ENCODE measurements around the gene ANKRD63.

DNA sequence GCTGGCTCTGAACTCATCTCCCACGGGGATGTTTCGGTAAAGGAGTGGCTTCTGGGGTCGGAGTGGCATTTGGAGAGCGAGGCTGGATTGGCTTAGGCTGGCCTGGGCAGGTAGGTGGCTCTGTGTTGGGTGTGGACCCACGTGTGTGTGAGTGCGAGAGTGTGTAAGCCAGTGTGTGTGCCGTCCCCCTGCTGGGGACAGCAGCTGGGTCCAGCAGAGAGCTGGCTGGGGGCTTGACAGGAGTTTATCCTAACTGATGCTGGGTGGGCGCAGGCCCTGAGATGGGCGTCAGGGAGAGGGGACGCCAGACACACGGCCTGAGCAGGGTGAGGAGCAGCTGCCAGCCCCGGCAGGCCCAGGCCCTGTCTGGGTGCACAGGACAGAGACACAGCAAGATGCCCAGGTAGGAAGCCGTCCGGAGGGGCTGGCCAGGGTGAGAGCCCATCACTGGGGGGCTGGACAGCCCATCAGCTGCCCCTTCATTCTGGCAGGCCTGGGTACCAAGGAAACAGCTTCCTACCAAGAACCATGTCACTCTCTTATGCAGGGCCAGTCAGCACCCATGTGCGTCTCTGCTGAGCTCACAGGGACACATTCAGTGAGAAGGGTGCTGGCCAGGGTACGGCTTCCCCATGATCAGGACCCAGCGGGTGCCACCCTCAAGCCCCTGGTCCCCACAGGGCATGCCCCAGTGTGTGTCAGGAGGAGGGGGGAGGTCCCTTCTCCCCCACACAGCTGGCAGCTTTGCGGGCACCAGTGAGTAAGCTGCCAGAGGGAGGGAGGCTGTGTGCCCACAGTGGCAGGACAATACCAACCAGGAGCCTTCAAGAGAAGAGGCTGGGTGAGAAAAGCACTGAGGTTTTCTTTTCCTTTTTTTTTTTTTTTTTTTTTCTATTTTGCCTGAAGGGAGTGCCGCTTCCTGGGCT lies 42.9 kb downstream of the ANKRD63 start:
- TF ChIP-seq, protein P1, sequence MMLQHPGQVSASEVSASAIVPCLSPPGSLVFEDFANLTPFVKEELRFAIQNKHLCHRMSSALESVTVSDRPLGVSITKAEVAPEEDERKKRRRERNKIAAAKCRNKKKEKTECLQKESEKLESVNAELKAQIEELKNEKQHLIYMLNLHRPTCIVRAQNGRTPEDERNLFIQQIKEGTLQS (IDR thresholded peaks at IDR 0.05): no peak
- TF ChIP-seq, protein P2, sequence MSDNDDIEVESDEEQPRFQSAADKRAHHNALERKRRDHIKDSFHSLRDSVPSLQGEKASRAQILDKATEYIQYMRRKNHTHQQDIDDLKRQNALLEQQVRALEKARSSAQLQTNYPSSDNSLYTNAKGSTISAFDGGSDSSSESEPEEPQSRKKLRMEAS (IDR thresholded peaks at IDR 0.05): no peak
- TF ChIP-seq, protein P3, sequence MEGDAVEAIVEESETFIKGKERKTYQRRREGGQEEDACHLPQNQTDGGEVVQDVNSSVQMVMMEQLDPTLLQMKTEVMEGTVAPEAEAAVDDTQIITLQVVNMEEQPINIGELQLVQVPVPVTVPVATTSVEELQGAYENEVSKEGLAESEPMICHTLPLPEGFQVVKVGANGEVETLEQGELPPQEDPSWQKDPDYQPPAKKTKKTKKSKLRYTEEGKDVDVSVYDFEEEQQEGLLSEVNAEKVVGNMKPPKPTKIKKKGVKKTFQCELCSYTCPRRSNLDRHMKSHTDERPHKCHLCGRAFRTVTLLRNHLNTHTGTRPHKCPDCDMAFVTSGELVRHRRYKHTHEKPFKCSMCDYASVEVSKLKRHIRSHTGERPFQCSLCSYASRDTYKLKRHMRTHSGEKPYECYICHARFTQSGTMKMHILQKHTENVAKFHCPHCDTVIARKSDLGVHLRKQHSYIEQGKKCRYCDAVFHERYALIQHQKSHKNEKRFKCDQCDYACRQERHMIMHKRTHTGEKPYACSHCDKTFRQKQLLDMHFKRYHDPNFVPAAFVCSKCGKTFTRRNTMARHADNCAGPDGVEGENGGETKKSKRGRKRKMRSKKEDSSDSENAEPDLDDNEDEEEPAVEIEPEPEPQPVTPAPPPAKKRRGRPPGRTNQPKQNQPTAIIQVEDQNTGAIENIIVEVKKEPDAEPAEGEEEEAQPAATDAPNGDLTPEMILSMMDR (IDR thresholded peaks at IDR 0.05; ENCODE audit: low read depth, low read length, missing input control): no peak
- no peak for TF ChIP-seq RXRA (IDR thresholded peaks at IDR 0.05)
- TF ChIP-seq, protein P4, sequence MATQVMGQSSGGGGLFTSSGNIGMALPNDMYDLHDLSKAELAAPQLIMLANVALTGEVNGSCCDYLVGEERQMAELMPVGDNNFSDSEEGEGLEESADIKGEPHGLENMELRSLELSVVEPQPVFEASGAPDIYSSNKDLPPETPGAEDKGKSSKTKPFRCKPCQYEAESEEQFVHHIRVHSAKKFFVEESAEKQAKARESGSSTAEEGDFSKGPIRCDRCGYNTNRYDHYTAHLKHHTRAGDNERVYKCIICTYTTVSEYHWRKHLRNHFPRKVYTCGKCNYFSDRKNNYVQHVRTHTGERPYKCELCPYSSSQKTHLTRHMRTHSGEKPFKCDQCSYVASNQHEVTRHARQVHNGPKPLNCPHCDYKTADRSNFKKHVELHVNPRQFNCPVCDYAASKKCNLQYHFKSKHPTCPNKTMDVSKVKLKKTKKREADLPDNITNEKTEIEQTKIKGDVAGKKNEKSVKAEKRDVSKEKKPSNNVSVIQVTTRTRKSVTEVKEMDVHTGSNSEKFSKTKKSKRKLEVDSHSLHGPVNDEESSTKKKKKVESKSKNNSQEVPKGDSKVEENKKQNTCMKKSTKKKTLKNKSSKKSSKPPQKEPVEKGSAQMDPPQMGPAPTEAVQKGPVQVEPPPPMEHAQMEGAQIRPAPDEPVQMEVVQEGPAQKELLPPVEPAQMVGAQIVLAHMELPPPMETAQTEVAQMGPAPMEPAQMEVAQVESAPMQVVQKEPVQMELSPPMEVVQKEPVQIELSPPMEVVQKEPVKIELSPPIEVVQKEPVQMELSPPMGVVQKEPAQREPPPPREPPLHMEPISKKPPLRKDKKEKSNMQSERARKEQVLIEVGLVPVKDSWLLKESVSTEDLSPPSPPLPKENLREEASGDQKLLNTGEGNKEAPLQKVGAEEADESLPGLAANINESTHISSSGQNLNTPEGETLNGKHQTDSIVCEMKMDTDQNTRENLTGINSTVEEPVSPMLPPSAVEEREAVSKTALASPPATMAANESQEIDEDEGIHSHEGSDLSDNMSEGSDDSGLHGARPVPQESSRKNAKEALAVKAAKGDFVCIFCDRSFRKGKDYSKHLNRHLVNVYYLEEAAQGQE (IDR thresholded peaks at IDR 0.05): no peak
- TF ChIP-seq YY1 (IDR thresholded peaks at IDR 0.05): no peak
- TF ChIP-seq GABPA (IDR thresholded peaks at IDR 0.05 in 1 of 2, conservative IDR thresholded peaks at IDR 0.05 in 1 of 2): no peak
- TF ChIP-seq TAF1 (conservative IDR thresholded peaks at IDR 0.05): no peak
- no peak for TF ChIP-seq EGR1 (IDR thresholded peaks at IDR 0.05; ENCODE audit: low read depth in 2 of 2)
- TF ChIP-seq HNF4G (IDR thresholded peaks at IDR 0.05): no peak
